Measurements from ENCODE around the gene CGRRF1. TPM values are rescaled to one million over a fixed set of nuclear protein-coding genes. Genes with fewer than 3 reads are reported as not detected.

Gene CGRRF1
- total and polyA plus RNA-seq, 2 of the 13 experiments (the other 11 are each of a cell fraction or from before 2014, with no cell fraction given): 16.8 to 18.2 TPM

DNA sequence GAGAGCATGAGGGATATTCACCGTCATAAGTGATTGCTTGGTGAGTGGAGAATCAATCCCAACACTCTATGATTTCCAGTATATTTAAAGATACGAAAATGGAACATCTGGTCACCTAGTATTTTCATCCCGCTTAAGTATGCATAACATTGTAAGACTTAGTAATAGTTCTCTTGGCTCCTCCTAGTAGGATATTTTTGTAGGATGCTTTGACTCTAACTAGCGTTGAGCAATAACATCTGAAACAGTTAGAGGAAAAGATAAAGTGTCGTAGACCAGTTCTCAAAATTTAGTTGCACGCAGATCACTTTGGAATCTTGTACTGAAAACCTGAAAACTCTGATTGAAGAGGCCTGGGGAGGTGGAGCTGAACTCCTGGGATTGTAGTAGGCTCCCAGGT is 64.8 kb downstream of the CGRRF1 start:
- Histone ChIP-seq H3K27ac (ENCODE audit: extremely low read length, insufficient read depth, low read length) (no peak overlapping the region), H2AFZ (ENCODE audit: low read length) (no peak overlapping the region), H3K9me3 (ENCODE audit: low read length) (peaks cover 10% of the 10 kb centered on the region), H3K27me3 (ENCODE audit: control insufficient read depth in 1 of 2, insufficient read depth in 2 of 2, low read length in 2 of 2) (no peaks in the 10 kb centered on the region), H3K4me2 (ENCODE audit: low read depth, low read length) (no peak overlapping the region), H3K4me1 (ENCODE audit: insufficient read depth, low read length) (peaks cover 73% of the 10 kb centered on the region), H3K36me3 (replicated peaks in 1 of 2; ENCODE audit: control insufficient read depth in 1 of 2, insufficient read depth in 2 of 2, low read length in 2 of 2) (peaks cover 7 to 62% of the 10 kb centered on the region in 2 experiments; a peak in 4 of 5 replicates), H3K79me2 (ENCODE audit: insufficient read depth, low read length) (peaks cover 96% of the 10 kb centered on the region), H4K20me1 (ENCODE audit: insufficient read depth, low read length) (peaks cover 38% of the 10 kb centered on the region), H3K4me3 (replicated peaks in 1 of 3; ENCODE audit: insufficient read depth in 1 of 3, low read depth in 2 of 3, low read length in 3 of 3) (no peak overlapping the region), H3K9ac (ENCODE audit: insufficient read depth, low read depth, low read length) (no peak overlapping the region)
- intact Hi-C loops (cut with micrococcal nuclease; ENCODE audit: unreplicated experiment) (no loop called here), in situ Hi-C loops (cut with HindIII; ENCODE audit: extremely low pct_ligation_motif_present, low pct_unique_long_range_greater_than_20kb) (no loop called here)
- no peak for FAIRE-seq
- no peak for DNase-seq (ENCODE audit: low spot score)
- ChIA-PET CTCF (ENCODE audit: low intra/inter-chr PET ratio, low total read pairs) (no interaction called here), POLR2A (interaction anchor here (1.1 to 1.7 kb wide), 4 partner anchors 8 to 69 kb away, joined by 3 to 5 read pairs (median 4); no protein-coding TSS in a partner anchor)
- BruUV-seq (replicated peaks): no TSS peak
- WGBS (ENCODE audit: low lambda C conversion rate): 98% methylated on average over 6 of the region's 6 CpGs
- TF ChIP-seq POLR2A (IDR thresholded peaks at IDR 0.05; ENCODE audit: insufficient read depth in 1 of 2, low read depth in 2 of 2, low read length in 2 of 2) (peak in 1 of 2 experiments; percentile 16; a peak in 1 of 4 replicates), ZNF180 (CRISPR knock-in tag; IDR thresholded peaks at IDR 0.05; ENCODE audit: borderline replicate concordance, low read depth) (no peak), POLR2AphosphoS2 (IDR thresholded peaks at IDR 0.05; ENCODE audit: low read depth, low read length) (peak; percentile 10; the same call in 1 of the 2 replicates), TBX2 (CRISPR knock-in tag; IDR thresholded peaks at IDR 0.05; ENCODE audit: borderline replicate concordance) (no peak)
- ATAC-seq: no peak

DNA sequence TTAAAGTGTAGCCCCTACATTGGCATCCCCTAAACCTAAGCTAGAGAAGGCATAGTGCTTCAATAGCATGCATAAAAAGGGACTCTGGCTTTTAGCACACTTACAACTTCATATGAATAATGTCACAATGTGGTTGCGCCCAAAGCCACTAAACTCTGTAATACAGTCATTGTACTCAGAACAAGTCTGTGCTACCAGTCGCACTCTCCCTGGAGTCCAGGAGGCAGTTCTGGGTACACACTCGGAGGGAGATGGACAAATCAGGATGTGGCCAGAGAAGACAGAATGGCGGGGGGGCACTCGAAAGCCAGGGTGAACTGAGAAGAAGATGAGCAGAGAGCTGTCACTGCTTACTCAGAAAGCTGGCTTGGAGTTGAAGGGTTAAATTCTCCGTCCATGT is 67.8 kb downstream of the CGRRF1 start:
- H3K9me3 ChIP-seq (ENCODE audit: low read length): peaks cover under 1% of the 10 kb centered on the region; the same call in 1 of the 2 replicates
- 94% methylated on average over 6 of the region's 6 CpGs for WGBS (ENCODE audit: low lambda C conversion rate)
- intact Hi-C loops (cut with micrococcal nuclease; ENCODE audit: unreplicated experiment): no loop called here
- in situ Hi-C loops (cut with HindIII; ENCODE audit: extremely low pct_ligation_motif_present, low pct_unique_long_range_greater_than_20kb): no loop called here
- FAIRE-seq (no peak), DNase-seq (ENCODE audit: low spot score) (no peak), ATAC-seq (no peak)
- ChIA-PET POLR2A (interaction anchor here (0.7 to 1.8 kb wide), 3 partner anchors 10 to 13 kb away, joined by 3 to 7 read pairs (median 3); partner anchors contain the start of gene SAMD4A), CTCF (ENCODE audit: low intra/inter-chr PET ratio, low total read pairs) (no interaction called here)
- peaks cover 52% of the 10 kb centered on the region for H4K20me1 ChIP-seq (ENCODE audit: insufficient read depth, low read length)
- H3K27me3 ChIP-seq (ENCODE audit: control insufficient read depth in 1 of 2, insufficient read depth in 2 of 2, low read length in 2 of 2): no peaks in the 10 kb centered on the region
- peaks cover 71% of the 10 kb centered on the region for H3K4me1 ChIP-seq (ENCODE audit: insufficient read depth, low read length)
- no peak overlapping the region for H3K27ac ChIP-seq (ENCODE audit: extremely low read length, insufficient read depth, low read length)
- peaks cover 9 to 45% of the 10 kb centered on the region in 2 experiments; a peak in 4 of 5 replicates for H3K36me3 ChIP-seq (replicated peaks in 1 of 2; ENCODE audit: control insufficient read depth in 1 of 2, insufficient read depth in 2 of 2, low read length in 2 of 2)
- H3K9ac ChIP-seq (ENCODE audit: insufficient read depth, low read depth, low read length): no peak overlapping the region
- BruUV-seq (replicated peaks): no TSS peak
- no peak overlapping the region for H3K4me2 ChIP-seq (ENCODE audit: low read depth, low read length)
- no peak overlapping the region for H3K4me3 ChIP-seq (replicated peaks in 1 of 3; ENCODE audit: insufficient read depth in 1 of 3, low read depth in 2 of 3, low read length in 3 of 3)
- H3K79me2 ChIP-seq (ENCODE audit: insufficient read depth, low read length): peaks cover 95% of the 10 kb centered on the region
- no peak overlapping the region for H2AFZ ChIP-seq (ENCODE audit: low read length)
- peak; percentile 31; the same call in 1 of the 2 replicates for TF ChIP-seq POLR2AphosphoS2 (IDR thresholded peaks at IDR 0.05; ENCODE audit: low read depth, low read length)
- TF ChIP-seq MED8 (CRISPR knock-in tag; IDR thresholded peaks at IDR 0.05; ENCODE audit: insufficient replicate concordance): no peak
- TF ChIP-seq, protein P1, sequence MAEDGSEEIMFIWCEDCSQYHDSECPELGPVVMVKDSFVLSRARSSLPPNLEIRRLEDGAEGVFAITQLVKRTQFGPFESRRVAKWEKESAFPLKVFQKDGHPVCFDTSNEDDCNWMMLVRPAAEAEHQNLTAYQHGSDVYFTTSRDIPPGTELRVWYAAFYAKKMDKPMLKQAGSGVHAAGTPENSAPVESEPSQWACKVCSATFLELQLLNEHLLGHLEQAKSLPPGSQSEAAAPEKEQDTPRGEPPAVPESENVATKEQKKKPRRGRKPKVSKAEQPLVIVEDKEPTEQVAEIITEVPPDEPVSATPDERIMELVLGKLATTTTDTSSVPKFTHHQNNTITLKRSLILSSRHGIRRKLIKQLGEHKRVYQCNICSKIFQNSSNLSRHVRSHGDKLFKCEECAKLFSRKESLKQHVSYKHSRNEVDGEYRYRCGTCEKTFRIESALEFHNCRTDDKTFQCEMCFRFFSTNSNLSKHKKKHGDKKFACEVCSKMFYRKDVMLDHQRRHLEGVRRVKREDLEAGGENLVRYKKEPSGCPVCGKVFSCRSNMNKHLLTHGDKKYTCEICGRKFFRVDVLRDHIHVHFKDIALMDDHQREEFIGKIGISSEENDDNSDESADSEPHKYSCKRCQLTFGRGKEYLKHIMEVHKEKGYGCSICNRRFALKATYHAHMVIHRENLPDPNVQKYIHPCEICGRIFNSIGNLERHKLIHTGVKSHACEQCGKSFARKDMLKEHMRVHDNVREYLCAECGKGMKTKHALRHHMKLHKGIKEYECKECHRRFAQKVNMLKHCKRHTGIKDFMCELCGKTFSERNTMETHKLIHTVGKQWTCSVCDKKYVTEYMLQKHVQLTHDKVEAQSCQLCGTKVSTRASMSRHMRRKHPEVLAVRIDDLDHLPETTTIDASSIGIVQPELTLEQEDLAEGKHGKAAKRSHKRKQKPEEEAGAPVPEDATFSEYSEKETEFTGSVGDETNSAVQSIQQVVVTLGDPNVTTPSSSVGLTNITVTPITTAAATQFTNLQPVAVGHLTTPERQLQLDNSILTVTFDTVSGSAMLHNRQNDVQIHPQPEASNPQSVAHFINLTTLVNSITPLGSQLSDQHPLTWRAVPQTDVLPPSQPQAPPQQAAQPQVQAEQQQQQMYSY (CRISPR knock-in tag; IDR thresholded peaks at IDR 0.05): no peak
- no peak for TF ChIP-seq ZSCAN22 (CRISPR knock-in tag; IDR thresholded peaks at IDR 0.05)
- TF ChIP-seq, protein P2, sequence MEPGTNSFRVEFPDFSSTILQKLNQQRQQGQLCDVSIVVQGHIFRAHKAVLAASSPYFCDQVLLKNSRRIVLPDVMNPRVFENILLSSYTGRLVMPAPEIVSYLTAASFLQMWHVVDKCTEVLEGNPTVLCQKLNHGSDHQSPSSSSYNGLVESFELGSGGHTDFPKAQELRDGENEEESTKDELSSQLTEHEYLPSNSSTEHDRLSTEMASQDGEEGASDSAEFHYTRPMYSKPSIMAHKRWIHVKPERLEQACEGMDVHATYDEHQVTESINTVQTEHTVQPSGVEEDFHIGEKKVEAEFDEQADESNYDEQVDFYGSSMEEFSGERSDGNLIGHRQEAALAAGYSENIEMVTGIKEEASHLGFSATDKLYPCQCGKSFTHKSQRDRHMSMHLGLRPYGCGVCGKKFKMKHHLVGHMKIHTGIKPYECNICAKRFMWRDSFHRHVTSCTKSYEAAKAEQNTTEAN (CRISPR knock-in tag; conservative IDR thresholded peaks at IDR 0.05): no peak
- TF ChIP-seq, protein P3, sequence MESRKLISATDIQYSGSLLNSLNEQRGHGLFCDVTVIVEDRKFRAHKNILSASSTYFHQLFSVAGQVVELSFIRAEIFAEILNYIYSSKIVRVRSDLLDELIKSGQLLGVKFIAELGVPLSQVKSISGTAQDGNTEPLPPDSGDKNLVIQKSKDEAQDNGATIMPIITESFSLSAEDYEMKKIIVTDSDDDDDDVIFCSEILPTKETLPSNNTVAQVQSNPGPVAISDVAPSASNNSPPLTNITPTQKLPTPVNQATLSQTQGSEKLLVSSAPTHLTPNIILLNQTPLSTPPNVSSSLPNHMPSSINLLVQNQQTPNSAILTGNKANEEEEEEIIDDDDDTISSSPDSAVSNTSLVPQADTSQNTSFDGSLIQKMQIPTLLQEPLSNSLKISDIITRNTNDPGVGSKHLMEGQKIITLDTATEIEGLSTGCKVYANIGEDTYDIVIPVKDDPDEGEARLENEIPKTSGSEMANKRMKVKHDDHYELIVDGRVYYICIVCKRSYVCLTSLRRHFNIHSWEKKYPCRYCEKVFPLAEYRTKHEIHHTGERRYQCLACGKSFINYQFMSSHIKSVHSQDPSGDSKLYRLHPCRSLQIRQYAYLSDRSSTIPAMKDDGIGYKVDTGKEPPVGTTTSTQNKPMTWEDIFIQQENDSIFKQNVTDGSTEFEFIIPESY (CRISPR knock-in tag; IDR thresholded peaks at IDR 0.05): no peak
- TF ChIP-seq, protein P4, sequence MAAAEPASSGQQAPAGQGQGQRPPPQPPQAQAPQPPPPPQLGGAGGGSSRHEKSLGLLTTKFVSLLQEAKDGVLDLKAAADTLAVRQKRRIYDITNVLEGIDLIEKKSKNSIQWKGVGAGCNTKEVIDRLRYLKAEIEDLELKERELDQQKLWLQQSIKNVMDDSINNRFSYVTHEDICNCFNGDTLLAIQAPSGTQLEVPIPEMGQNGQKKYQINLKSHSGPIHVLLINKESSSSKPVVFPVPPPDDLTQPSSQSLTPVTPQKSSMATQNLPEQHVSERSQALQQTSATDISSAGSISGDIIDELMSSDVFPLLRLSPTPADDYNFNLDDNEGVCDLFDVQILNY (CRISPR knock-in tag; conservative IDR thresholded peaks at IDR 0.05): no peak

Measured in HepG2 (cell line).